ENCODE results near the gene RAP2B.

GRCh38 chr3:153144779-153145178 is 17.2 kb upstream of the RAP2B start:
- TF ChIP-seq FOS (IDR thresholded peaks at IDR 0.05; ENCODE audit: borderline replicate concordance, insufficient read depth, low read length) (peak; percentile 65), EZH2 (IDR thresholded peaks at IDR 0.05; ENCODE audit: borderline replicate concordance, low read depth, low read length, severe bottlenecking) (no peak), POLR2AphosphoS5 (IDR thresholded peaks at IDR 0.05; ENCODE audit: insufficient read depth, low read depth, low read length) (peak; percentile 23), POLR2A (IDR thresholded peaks at IDR 0.05; ENCODE audit: low read depth, low read length) (no peak), CTCF (IDR thresholded peaks at IDR 0.05; ENCODE audit: extremely low read depth in 1 of 2, insufficient read depth in 1 of 2, low read depth in 1 of 2, low read length in 2 of 2) (no peak), MAX (IDR thresholded peaks at IDR 0.05; ENCODE audit: insufficient read depth, insufficient read length) (no peak), GATA2 (IDR thresholded peaks at IDR 0.05; ENCODE audit: insufficient read depth, insufficient read length, low read depth, low read length) (peak; percentile 18), MYC (IDR thresholded peaks at IDR 0.05; ENCODE audit: low read depth, low read length) (no peak), JUN (IDR thresholded peaks at IDR 0.05; ENCODE audit: borderline replicate concordance, insufficient read depth, insufficient read length, low read depth) (peak; percentile 31)

Data from endothelial cell of umbilical vein (primary cell).